ENCODE data around the gene FUOM. TPM values are rescaled to one million over a fixed set of nuclear protein-coding genes. Genes with fewer than 3 reads are reported as not detected.
A peak's percentile ranks its signal among the peaks of the same experiment; 100 is the strongest.
"Not testable (repeated sequence)": the region's sequence is repeated elsewhere in the genome, so short reads cannot be mapped to it uniquely, and the experiment has no call there.

FUOM gene
- total RNA-seq, 2 experiments from 2014 or later = 12.4 to 13.4 TPM

DNA sequence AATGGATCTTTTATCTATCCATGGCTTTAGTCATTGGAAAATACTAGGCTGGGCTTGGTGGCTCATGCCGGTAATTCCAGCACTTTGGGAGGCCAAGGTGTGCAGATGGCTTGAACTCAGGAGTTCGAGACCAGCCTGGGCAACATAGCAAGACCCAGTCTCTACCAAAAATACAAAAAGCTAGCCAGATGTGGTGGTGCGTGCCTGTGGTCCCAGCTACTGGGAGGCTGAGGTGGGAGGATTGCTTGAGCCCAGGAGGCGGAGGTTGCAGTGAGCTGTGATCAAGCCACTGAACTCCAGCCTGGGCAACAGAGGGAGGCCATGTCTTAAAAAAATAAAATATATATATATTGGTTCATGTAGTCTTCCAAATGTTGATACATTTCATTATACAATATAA is 29.1 kb upstream of the FUOM start:
- H3K4me3 Mint-ChIP-seq; ATAC-seq; H3K9me3 Mint-ChIP-seq (ENCODE audit: insufficient read depth); H3K27me3 Mint-ChIP-seq (ENCODE audit: low read depth); DNase-seq; H3K36me3 Mint-ChIP-seq (ENCODE audit: low read depth); H3K27ac Mint-ChIP-seq: not testable (repeated sequence)
- ChIA-PET POLR2A (interaction anchor here (1.0 kb wide), 1 partner anchor 25 kb away, joined by 3 read pairs; no protein-coding TSS in a partner anchor), CTCF (interaction anchor here (2.6 kb wide), 1 partner anchor 57 kb away, joined by 10 read pairs; no protein-coding TSS in a partner anchor)
- H3K4me1 Mint-ChIP-seq (ENCODE audit: low read depth) = peaks cover 41% of the 10 kb centered on the region

DNA sequence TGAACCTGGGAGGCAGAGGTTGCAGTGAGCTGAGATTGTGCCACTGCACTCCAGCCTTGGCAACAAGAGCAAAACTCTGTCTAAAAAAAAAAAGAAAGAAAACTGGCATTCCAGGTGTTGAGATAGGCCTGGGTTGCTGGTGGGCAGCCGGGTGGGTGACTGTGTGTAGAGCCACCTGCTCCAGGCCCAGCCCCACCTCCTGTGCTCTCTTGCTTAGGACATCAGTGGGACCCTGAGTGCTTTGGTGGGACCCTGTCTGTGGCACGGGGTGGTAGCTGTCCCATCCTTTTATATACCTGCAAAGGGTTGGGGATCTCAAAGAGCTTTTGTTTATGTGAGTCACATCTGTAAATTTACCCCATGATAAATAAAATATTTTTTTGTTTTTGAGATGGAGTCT is 27.4 kb upstream of the FUOM start:
- CTCF ChIA-PET = no interaction called here
- H3K27ac Mint-ChIP-seq = no peak overlapping the region

DNA sequence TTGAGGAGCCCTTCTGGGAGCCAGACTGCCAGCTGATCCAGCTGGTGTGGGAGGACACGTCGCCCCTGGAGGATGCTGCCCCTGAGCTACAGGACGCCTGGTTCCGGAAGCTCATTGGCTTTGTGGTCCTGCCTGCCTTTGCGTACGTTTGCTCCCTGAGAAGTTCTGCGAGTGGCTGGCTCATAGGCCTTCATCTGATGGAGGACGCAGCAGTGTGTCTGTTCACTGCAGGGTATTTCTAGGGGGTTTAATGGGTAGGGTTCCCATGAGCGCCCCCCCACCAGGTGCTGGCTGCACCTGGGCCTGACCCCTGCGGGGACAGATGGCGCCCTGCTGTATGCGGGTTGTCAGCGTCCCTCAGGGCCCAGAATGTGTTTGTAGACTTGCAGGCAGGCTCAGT is 26.3 kb upstream of the FUOM start:
- Mint-ChIP-seq H3K27ac (no peak overlapping the region), H3K4me1 (ENCODE audit: low read depth) (peaks cover 19% of the 10 kb centered on the region), H3K4me3 (no peak overlapping the region), H3K9me3 (ENCODE audit: insufficient read depth) (no peaks in the 10 kb centered on the region), H3K27me3 (ENCODE audit: low read depth) (no peaks in the 10 kb centered on the region), H3K36me3 (ENCODE audit: low read depth) (peaks cover 3% of the 10 kb centered on the region)
- ChIA-PET POLR2A (no interaction called here), CTCF (no interaction called here)
- no peak for DNase-seq
- ATAC-seq = no peak

More for the DNA sequence above, 27.4 kb upstream of the FUOM start:
- POLR2A ChIA-PET = no interaction called here
- H3K27me3 Mint-ChIP-seq (ENCODE audit: low read depth) = no peaks in the 10 kb centered on the region
- no peak for ATAC-seq
- H3K9me3 Mint-ChIP-seq (ENCODE audit: insufficient read depth) = no peaks in the 10 kb centered on the region
- H3K4me1 Mint-ChIP-seq (ENCODE audit: low read depth) = peaks cover 24% of the 10 kb centered on the region
- H3K4me3 Mint-ChIP-seq = no peak overlapping the region
- DNase-seq = no peak
- peaks cover 3% of the 10 kb centered on the region for H3K36me3 Mint-ChIP-seq (ENCODE audit: low read depth)

DNA sequence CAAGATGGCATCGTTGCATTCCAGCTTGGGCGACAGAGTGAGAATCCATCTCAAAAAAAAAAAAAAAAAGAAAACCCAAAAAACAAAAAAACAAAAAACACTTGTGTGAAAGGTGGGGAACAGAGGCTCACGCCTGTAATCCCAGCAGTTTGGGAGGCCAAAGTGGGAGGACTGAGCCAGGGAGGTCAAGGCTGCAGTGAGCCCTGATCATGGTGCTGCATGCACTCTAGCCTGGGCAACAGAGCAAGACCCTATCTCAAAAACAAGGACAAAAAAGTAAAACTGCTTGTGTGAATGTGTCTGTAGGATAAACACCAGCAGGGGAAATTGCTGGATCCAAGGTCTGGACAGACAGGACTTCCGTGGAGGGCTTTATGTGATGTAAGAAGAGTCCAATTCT is 25.7 kb upstream of the FUOM start:
- DNase-seq (no peak), ATAC-seq (no peak)
- H3K27me3 Mint-ChIP-seq (ENCODE audit: low read depth) = no peaks in the 10 kb centered on the region
- CTCF ChIA-PET = no interaction called here
- H3K4me1 Mint-ChIP-seq (ENCODE audit: low read depth) = peaks cover 14% of the 10 kb centered on the region
- no peak overlapping the region for H3K4me3 Mint-ChIP-seq
- H3K27ac Mint-ChIP-seq = no peak overlapping the region
- no peaks in the 10 kb centered on the region for H3K36me3 Mint-ChIP-seq (ENCODE audit: low read depth)
- H3K9me3 Mint-ChIP-seq (ENCODE audit: insufficient read depth) = no peaks in the 10 kb centered on the region
- POLR2A ChIA-PET = no interaction called here

DNA sequence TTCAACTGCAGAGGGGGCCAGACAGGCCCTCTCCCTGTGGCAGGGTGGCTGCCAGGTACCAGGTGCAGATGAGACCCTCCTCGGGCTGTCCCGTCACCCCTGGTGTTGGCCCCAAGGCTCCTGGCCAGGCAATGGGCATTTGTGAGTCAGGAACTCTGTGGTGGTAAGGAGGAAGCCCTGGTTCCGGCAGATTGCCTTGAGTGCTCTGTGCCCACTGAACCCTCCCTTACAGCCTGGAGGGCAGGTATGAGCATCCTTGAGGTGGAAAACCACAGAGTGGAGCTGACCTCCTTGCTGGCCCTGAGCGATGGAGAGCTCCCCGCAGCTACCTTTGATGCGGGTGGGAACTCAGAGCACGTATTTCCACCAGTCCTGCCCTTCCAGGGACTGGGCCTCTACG is 23.2 kb upstream of the FUOM start:
- Mint-ChIP-seq H3K36me3 (ENCODE audit: low read depth) (no peaks in the 10 kb centered on the region), H3K27me3 (ENCODE audit: low read depth) (peaks cover 11% of the 10 kb centered on the region), H3K27ac (no peak overlapping the region), H3K9me3 (ENCODE audit: insufficient read depth) (no peaks in the 10 kb centered on the region), H3K4me1 (ENCODE audit: low read depth) (peaks cover 6% of the 10 kb centered on the region), H3K4me3 (no peak overlapping the region)
- DNase-seq (no peak), ATAC-seq (no peak)
- POLR2A ChIA-PET = interaction anchor here (2.1 kb wide), 1 partner anchor 8 kb away, joined by 10 read pairs; no protein-coding TSS in a partner anchor
- CTCF ChIA-PET = no interaction called here

DNA sequence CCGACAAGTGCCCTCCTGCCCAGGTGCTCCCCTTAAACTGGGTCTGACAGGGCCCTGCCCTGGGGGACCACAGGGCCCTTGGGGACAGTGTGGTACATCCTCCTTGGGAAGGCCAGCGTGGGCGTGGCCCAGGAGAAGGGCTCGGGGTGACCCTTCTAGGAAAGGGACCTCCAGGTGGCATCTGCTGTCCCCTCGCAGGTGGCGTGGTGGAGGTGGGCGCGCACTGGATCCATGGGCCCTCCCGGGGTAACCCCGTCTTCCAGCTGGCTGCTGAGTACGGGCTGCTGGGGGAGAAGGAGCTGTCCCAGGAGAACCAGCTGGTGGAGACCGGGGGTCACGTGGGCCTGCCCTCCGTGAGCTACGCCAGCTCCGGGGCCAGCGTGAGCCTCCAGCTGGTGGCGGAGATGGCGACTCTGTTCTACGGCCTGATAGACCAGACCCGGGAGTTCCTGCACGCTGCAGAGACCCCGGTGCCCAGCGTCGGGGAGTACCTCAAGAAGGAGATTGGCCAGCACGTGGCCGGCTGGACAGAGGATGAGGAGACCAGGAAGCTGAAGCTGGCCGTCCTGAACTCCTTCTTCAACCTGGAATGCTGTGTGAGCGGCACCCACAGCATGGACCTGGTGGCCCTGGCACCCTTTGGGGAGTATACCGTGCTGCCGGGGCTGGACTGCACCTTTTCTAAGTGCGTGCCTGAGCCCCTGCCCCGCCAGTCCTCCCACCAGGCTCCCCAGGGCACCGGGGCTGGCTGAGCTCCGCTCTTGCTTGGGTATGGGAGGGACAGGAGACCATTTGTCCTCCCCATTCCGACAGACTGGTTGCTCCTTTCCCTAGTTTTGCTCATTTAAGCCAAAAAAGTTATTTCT is 22.2 kb upstream of the FUOM start:
- ATAC-seq (no peak), DNase-seq (no peak)
- Mint-ChIP-seq H3K4me3 (peak overlapping the region; percentile 49), H3K27ac (no peak overlapping the region), H3K36me3 (ENCODE audit: low read depth) (no peaks in the 10 kb centered on the region), H3K9me3 (ENCODE audit: insufficient read depth) (no peaks in the 10 kb centered on the region), H3K4me1 (ENCODE audit: low read depth) (peaks cover 6% of the 10 kb centered on the region), H3K27me3 (ENCODE audit: low read depth) (peaks cover 17% of the 10 kb centered on the region)
- ChIA-PET CTCF (no interaction called here), POLR2A (interaction anchor here (1.2 to 2.1 kb wide), 2 partner anchors 9 to 12 kb away, joined by 3 to 10 read pairs; no protein-coding TSS in a partner anchor)

DNA sequence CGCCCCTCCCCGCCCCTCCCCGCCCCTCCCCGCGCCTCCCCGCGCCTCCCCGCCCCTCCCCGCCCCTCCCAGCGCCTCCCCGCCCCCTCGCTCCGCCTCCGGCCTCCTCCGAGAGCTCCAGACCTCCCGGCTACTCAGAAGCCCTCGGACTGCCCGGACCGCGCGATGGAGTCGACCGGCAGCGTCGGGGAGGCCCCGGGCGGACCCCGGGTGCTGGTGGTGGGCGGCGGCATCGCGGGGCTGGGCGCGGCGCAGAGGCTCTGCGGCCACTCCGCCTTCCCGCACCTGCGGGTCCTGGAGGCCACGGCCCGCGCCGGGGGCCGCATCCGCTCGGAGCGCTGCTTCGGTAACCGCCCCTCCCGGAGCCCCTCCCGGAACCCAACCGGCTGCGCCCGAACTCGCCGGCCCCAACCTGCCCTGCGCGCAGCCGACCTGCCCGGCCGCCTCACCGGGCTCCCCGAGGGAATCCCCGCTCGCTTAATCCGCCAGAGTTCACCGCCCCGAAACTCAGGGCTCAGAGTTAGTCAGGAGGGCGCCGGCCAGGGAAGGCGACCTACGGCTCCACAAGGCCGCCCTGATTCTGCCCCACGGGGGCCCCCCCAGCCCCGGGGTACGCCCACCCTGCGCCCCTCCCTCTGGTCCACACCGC is 21.5 kb upstream of the FUOM start, which contains the start of gene PAOX:
PAOX (plus strand) TSS at position 111 of the 649 bp plus-strand sequence; CDS start at position 166, 55 bp downstream.
- peak within 1 kb of the TSS; percentile 57 for H3K27ac Mint-ChIP-seq
- peak within 1 kb of the TSS; percentile 79 for H3K4me3 Mint-ChIP-seq
- peak; percentile 54 for ATAC-seq
- H3K36me3 Mint-ChIP-seq (ENCODE audit: low read depth) = no peaks in the 10 kb centered on the region
- peak; percentile 60 for DNase-seq
- POLR2A ChIA-PET = interaction anchor here (1.2 to 2.7 kb wide), 3 partner anchors 10 to 12 kb away, joined by 3 to 18 read pairs (median 10); no protein-coding TSS in a partner anchor
- no peaks in the 10 kb centered on the region for H3K9me3 Mint-ChIP-seq (ENCODE audit: insufficient read depth)
- CTCF ChIA-PET = no interaction called here
- H3K27me3 Mint-ChIP-seq (ENCODE audit: low read depth) = peaks cover 20% of the 10 kb centered on the region
- peaks cover 10% of the 10 kb centered on the region for H3K4me1 Mint-ChIP-seq (ENCODE audit: low read depth)

DNA sequence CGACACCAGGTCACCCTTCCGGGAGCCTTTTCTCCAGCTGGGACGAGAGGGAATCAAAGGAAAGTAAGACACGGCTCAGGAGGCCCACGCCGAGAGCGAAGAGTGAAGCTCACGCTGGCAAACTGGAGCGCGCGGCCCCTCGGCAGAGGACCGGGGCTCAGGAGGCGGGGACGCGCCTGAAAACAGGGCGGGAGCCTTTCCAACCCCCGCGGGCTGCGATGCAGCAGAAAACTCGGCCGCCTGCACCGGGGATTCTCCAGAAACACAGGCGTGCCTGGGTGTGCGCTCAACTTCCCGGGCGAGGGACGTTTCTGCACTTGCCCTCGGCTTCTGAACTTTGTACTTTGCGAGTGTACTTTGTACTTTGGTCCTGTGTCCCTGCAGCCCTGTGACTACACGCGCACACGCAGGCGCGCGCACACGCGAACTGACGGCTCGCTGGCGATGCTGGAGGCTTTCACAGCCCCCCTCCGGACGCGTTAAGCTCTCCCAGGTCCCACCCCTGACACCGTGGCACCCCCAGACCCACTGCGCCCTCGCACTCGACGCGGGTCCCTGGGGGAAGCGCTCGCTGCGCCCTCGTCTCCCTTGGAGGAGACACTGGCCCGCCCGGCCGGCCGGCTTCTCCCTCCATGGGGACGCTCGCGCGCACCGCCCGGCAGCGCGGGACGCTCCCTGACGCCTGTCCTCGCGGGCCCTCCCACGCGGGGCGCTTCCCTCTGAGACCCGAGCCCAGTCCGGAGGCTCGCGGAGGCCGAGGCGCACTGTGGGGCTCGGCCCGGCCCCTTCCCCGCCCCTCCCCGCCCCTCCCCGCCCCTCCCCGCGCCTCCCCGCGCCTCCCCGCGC is 20.7 kb upstream of the FUOM start:
- peak overlapping the region; percentile 79 for H3K4me3 Mint-ChIP-seq
- peak overlapping the region; percentile 57 for H3K27ac Mint-ChIP-seq
- DNase-seq (peak; percentile 70), ATAC-seq (peak; percentile 76)
- ChIA-PET POLR2A (interaction anchor here (0.6 to 2.7 kb wide), 4 partner anchors 12 to 103 kb away, joined by 3 to 18 read pairs (median 3); partner anchors contain the start of gene CALY), CTCF (no interaction called here)
- no peaks in the 10 kb centered on the region for H3K36me3 Mint-ChIP-seq (ENCODE audit: low read depth)
- H3K9me3 Mint-ChIP-seq (ENCODE audit: insufficient read depth) = no peaks in the 10 kb centered on the region
- peaks cover 22% of the 10 kb centered on the region for H3K27me3 Mint-ChIP-seq (ENCODE audit: low read depth)
- H3K4me1 Mint-ChIP-seq (ENCODE audit: low read depth) = peaks cover 13% of the 10 kb centered on the region

DNA sequence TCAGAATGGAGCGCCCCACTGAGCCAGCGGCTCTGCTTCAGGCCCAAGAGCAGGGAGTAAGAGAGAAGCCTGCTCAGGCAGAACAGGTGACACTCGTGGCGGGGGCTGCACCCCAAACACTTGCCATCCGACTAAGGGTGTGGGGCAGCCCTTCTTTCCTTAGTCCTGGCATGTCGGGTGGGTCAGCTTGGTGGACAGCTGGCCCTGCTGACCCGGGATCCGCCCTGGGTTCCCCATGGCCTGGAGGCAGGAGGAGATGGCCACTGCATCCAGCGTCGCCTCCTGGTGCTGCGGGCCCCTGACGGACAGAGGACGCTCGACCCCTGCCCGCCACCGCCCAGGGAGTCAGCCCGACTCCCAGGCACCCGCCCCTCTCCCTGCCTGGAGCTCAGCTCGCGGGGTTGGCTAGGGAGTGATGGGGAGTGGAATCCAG is 20.0 kb upstream of the FUOM start:
- peaks cover 13% of the 10 kb centered on the region for H3K4me1 Mint-ChIP-seq (ENCODE audit: low read depth)
- H3K36me3 Mint-ChIP-seq (ENCODE audit: low read depth) = no peaks in the 10 kb centered on the region
- no peak for ATAC-seq
- POLR2A ChIA-PET = interaction anchor here (0.6 to 2.7 kb wide), 4 partner anchors 12 to 103 kb away, joined by 3 to 18 read pairs (median 3); partner anchors contain the start of gene CALY
- H3K9me3 Mint-ChIP-seq (ENCODE audit: insufficient read depth) = no peaks in the 10 kb centered on the region
- H3K27ac Mint-ChIP-seq = no peak overlapping the region
- peaks cover 22% of the 10 kb centered on the region for H3K27me3 Mint-ChIP-seq (ENCODE audit: low read depth)
- DNase-seq = no peak
- peak overlapping the region; percentile 79 for H3K4me3 Mint-ChIP-seq
- CTCF ChIA-PET = no interaction called here

DNA sequence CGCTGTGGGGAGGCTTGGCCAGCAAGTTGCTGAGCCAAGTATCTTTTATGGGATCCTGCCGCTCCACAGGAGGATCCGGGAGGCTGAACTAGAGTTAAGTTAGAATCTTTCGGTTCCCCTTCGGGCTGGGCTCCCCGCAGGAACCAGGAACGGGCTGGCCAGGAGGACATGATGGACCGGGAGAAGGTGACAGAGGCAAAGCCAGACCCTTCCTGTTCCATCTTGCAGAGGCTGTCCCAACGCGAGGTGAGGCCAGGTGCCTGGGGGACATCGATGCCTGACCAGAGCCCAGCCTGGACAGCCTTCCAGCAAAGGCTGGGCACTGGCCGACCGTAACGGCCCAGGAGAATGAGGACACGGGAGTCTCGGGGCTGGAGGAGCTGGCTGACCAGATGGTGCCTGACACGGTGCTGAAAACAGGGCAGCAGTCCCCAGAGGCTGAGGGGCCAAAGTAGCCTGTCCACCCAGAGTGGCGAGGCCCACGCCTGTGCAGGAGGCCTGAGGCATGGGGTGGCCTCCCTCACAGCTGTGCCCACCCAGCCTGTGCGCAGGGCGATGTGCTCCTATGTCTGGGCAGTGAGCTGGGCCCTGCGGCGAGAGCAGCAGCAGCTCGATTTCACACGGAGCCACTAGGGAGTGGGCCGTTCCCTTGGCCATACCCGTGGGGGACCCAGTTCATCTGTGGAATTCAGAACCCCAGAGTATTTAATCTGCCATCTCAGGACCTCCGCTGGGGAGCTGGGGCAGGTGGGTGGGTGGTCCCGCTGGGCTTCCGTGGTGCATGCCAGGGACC is 19.4 kb upstream of the FUOM start:
- ChIA-PET CTCF (no interaction called here), POLR2A (interaction anchor here (1.3 to 2.7 kb wide), 2 partner anchors 13 to 16 kb away, joined by 3 to 18 read pairs; no protein-coding TSS in a partner anchor)
- Mint-ChIP-seq H3K4me1 (ENCODE audit: low read depth) (peaks cover 13% of the 10 kb centered on the region), H3K27me3 (ENCODE audit: low read depth) (peaks cover 22% of the 10 kb centered on the region), H3K9me3 (ENCODE audit: insufficient read depth) (no peaks in the 10 kb centered on the region), H3K27ac (no peak overlapping the region), H3K36me3 (ENCODE audit: low read depth) (no peaks in the 10 kb centered on the region), H3K4me3 (peak overlapping the region; percentile 49)
- DNase-seq (no peak), ATAC-seq (no peak)

DNA sequence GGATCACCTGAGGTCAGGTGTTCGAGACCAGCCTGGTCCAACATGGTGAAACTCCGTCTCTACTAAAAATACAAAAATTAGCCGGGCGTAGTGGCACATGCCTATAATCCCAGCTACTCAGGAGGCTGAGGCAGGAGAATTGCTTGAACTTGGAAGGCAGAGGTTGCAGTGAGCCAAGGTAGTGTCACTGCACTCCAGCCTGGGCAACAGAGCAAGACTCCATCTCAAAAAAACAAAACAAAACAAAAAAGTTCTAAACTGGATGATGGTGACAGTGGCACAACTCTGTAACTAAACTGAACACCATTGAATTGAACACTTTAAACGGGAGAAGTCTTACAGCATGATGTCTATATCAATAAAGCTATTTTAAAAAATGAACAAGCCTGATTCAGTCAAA is 18.4 kb upstream of the FUOM start:
- not testable (repeated sequence) for DNase-seq

More for the DNA sequence above, 18.4 kb upstream of the FUOM start:
- CTCF ChIA-PET; H3K9me3 Mint-ChIP-seq (ENCODE audit: insufficient read depth); H3K36me3 Mint-ChIP-seq (ENCODE audit: low read depth); H3K27ac Mint-ChIP-seq; H3K4me3 Mint-ChIP-seq; ATAC-seq: not testable (repeated sequence)
- POLR2A ChIA-PET = interaction anchor here (2.7 kb wide), 1 partner anchor 14 kb away, joined by 18 read pairs; no protein-coding TSS in a partner anchor
- Mint-ChIP-seq H3K27me3 (ENCODE audit: low read depth) (peaks cover 22% of the 10 kb centered on the region), H3K4me1 (ENCODE audit: low read depth) (peaks cover 17% of the 10 kb centered on the region)
